ENCODE results near the gene OXA1L.
"Not testable (repeated sequence)": the region's sequence is repeated elsewhere in the genome, so short reads cannot be mapped to it uniquely, and the experiment has no call there.

The OXA1L gene

DNA sequence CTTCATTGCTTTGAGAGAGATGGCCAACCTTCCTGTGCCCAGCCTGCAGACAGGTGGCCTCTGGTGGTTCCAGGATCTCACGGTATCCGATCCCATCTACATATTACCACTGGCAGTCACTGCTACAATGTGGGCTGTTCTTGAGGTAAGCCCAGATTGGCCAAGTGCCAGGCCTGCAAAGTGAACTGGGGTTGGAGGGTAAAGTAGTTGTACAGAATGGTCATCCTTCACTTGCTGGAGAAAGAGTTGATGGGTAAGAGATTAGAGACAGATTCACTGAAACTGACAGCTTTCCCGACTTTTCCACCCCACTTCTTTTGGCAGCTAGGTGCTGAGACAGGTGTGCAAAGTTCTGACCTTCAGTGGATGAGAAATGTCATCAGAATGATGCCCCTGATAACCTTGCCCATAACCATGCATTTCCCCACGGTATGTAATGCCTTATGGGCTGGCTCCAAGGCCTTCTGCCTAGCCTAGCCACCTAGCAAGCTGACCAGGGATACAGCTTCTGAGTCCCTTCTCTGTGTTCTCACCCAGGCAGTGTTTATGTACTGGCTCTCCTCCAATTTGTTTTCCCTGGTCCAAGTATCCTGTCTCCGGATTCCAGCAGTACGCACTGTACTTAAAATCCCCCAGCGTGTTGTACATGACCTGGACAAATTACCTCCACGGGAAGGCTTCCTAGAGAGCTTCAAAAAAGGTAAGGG, 4.1 kb downstream of the OXA1L start:
- FAIRE-seq, result no peak

- no peak for FAIRE-seq
Observed at GRCh38 chr14:22772725-22773124, 6.2 kb downstream of the OXA1L start.

GRCh38 chr14:22773162-22774010, 6.9 kb downstream of the OXA1L start:
- no peak for FAIRE-seq

DNA sequence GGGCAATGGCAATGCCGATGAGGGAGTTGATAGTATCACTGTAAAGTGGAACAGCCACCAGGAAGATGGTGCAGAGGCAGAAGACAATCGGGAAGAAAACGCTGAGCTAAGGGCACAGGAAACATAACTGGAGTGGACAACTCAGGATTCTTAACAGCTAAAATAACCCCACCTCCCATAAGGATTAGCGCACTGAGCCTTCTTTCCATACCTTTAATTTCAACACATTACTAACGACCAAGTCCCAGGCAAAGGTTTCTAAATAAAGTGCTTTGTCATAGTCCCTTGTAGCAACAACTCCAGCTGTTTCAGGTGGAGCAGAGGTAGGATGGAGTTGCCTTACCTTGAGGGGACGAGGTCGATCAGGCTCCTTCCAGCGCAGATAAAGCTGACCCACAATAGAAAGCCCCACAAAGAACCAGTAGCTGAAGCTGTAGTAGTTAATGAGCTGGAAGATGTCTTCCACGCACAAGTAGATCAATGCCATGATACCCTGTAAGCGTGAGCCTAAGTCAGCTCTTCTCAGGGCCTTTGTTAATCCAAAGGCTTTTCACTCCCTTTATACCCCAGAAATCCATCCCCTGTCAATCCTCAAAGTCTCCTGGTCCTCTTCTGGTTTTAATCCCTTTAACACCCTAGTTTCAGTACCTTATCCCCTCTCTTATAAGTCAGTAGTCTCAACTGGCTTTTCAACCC, 7.7 kb downstream of the OXA1L start:
- no peak for FAIRE-seq

DNA sequence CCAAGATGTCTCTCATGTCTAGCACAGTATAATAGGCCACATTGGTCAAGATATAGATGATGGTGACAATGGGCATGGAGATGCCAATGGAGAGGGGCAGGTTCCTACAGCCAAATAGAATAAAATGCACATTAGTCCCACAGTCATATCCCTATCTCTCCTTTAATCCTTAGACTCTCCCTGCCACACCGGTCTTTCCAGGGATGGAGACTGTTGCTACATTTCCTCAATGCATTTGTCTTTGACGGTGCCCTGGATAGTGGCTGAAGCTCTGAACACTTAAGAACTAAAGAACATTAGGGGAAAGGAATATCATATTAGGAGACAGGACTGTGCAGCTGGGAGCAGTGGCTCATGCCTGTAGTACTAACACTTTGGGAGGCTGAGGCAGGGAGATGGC, 9.7 kb downstream of the OXA1L start:
- FAIRE-seq, result no peak

- FAIRE-seq, result not testable (repeated sequence)
Observed at GRCh38 chr14:22776849-22777248, 10.4 kb downstream of the OXA1L start.

GRCh38 chr14:22778084-22778483, 11.6 kb downstream of the OXA1L start:
- FAIRE-seq, result no peak

DNA sequence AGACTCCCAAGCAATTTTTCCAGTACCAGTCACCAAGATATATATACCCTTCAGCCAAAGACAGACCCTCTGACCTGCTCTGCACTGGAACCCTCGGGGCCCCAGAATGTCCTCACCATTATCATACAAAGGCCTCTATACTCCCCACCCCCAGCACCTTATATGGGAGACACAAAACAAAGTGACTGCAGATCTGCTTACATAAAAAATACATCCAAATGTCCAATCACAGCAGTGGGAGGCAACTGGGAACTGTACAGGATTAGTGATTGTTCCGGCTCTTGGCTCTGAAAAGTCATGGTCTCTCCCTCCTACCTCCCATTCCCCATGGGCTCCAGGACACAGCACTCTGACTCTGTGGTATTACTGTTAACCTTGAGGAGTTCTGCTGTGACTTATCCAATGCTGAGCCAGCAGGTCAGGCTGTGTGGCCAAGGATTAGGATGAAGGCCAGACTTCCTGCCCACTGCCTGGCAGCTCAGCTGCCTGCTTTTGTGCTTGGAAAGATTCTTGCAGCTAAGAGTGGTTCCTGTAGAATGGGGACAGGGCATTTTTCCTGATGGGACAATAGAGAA, 13.7 kb downstream of the OXA1L start:
- FAIRE-seq, result no peak

DNA sequence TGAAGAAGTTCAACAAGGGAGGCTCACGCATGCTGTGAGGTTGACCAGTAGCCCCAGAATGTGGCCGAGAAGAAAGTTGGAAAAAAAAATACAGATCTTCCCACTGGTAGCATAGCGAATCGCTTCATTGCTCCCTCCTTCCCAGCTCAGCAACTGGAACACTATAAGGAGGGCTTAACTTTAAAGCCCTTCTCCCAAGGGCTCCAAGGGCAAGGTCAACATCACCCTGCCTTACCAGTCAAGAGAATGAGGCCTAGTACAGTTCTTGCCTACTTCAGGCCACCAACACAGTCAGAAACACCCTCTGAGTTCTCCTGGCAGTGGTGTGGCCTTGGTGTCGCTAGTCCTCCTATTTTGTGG, 14.4 kb downstream of the OXA1L start:
- FAIRE-seq, result no peak

GRCh38 chr14:22781301-22781991, 15.0 kb downstream of the OXA1L start:
- FAIRE-seq, result no peak

- no peak for FAIRE-seq
Observed at GRCh38 chr14:22786685-22787084, 20.2 kb downstream of the OXA1L start.

DNA sequence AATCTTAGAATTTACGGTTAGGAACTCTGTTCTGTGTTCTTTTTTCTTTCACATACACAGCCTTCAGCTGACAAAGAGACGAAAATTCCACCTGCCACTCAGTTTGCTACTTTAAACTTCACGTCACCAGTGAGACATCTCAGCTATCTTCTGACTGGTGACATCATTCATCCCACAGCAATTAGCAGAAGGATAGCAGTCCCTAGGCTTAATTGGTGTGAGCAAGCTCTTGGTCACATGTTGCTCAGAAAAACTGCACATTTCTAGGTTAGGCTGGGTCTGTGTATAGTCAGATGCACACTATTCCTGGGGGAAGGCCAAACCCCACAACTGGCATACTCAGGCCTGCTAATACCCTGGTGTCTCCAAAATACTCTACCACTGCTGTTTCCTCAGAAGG, 24.8 kb downstream of the OXA1L start:
- no peak for FAIRE-seq

DNA sequence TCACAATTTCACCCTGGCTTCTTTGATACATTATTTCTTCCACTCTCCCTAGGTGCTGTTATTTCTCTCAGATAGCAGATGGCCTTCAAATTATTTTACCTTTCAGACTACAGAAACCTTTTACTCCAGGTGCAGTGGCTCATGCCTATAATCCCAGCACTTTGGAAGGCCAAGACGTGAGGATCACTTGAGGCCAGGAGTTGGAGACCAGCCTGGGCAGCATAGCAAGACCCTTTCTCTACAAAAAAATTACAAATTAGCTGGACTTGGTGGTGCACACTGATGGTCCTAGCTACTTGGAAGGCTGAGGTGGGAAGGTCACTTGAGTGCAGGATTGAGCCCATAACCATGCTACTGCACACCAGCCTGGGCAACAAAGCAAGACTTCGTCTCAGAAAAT, 25.7 kb downstream of the OXA1L start:
- no peak for FAIRE-seq

GRCh38 chr14:22793550-22793949, 27.1 kb downstream of the OXA1L start:
- FAIRE-seq, result not testable (repeated sequence)

GRCh38 chr14:22793976-22794375, 27.5 kb downstream of the OXA1L start:
- no peak for FAIRE-seq

DNA sequence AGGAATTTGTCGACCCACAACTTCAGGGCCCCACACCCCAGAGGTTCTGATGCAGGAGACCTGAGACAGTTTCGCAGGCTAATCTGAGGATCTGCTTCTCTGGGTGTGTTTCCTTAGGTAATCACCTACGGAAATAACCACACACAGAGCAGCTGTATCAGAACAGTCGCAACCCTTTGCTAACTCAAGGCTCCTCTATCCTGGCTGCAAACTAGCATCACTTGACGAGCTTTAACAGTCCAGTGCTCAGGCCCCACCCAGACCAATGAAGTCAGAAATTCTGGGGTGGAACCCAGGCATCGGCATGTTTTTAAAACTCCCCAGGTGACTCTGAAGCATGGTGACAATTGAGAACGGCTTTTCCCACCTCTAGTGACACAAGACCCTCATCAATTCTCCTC, 28.1 kb downstream of the OXA1L start:
- no peak for FAIRE-seq

DNA sequence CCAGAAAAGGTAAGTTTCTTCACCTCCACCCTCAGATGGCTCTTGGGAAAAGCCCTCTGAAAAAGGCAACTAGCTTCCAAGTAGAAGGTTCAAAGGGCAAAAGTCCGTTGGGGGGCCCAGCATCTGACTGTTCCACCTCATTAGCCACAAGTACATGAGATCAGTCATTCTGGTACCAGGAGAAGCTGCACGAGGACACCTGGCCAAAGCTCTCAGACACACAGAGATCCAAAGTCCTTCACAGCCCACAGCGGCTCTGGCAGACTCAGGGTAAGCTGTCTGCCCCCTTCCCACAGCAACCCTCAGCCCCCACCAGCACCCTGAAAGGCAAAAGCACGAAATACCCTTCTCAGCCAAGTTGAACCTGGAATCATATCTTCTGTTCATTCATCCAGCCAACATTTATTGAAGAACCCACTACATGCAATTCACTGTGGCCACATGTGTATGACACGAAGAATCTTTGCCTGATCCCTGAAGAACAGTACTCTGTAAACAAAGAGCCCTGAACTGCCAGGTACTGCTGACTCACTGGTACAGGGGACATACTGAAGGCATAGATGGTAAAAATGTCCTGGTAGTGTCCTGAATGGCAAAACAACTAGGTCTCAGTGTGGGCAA, 29.7 kb downstream of the OXA1L start:
- FAIRE-seq, result no peak

GRCh38 chr14:22797017-22797917, 30.8 kb downstream of the OXA1L start:
- FAIRE-seq, result no peak

DNA sequence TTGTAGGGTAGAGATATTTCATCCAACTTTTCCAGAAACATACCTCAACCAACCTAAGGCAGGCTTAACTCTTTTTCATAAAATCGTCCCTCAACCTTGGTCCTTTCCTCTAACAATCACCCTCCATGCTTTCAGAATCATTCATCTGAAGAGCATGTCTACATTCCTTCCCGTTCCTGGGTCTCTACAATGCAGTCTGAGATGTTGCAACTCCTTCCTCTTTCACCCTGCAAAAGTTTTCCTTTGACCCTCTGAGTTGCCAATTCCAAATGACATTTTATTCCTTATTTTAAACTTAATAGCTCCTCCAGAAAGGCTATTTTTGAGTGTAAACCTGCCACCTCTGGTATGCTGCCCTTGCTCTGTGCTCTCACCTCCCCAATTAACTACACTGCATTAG, 32.0 kb downstream of the OXA1L start:
- no peak for FAIRE-seq

DNA sequence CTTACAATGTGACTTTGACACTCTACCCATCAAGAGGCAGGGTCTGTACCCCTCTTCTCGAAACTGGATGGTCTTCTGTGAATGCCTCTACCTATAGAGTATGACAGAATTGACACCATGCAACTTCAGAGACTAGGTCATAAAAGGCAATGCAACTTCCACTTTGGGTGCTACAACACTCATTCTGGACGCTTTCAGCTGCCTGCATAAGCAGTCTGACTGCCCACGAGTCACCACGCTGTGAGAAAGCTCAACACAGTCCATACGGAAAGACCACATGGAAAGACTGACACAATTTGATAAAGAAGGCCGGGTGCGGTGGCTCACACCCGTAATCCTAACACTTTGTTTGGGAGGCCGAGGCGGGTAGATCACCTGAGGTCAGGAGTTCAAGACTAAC, 33.9 kb downstream of the OXA1L start:
- no peak for FAIRE-seq

DNA sequence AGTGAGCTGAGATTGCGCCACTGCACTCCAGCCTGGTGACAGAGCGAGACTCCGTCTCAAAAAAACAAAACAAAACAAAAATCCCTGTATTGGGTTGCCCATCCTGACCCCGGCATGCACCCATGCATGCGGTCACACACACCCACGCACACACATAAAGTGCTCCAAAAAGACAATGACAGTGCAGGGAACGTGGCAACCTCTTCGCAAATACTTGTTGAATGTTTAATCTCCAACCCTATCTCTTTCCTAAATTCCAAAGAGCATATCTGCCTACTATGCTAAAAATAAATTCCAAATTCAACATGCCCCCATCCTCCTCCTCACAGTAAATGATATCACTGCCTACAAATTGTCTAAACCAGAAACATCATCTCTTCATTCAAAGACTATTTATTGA, 35.2 kb downstream of the OXA1L start:
- no peak for FAIRE-seq

All from islet of Langerhans (tissue), 1 donor.